Astrocyte (in vitro differentiated cells and primary cell): ENCODE data around the gene ACOX3. TPM values are rescaled to one million over a fixed set of nuclear protein-coding genes. Genes with fewer than 3 reads are reported as not detected.

Experiments
- DNase-seq: peaks from one replicate; pipeline ENCODE4 v3.0.0-alpha.2; 2010; ENCODE audit warnings: low read depth
- FAIRE-seq: peaks from 2 replicates; lab custom pipeline; 2011; peaks lifted over from hg19 to GRCh38; lab: Jason Lieb, UNC
- H2AFZ ChIP-seq: 2 replicates; pipeline ENCODE4 v1.6.0; 2012; ENCODE audit warnings: low read depth, low read length, inconsistent platforms
- H3K27ac ChIP-seq: 2 replicates; pipeline ENCODE4 v1.5.1; 2011; ENCODE audit warnings: low read depth, low read length, inconsistent platforms
- H3K27me3 ChIP-seq: 2 replicates; pipeline ENCODE4 v1.6.0; 2011; ENCODE audit warnings: low read length, inconsistent platforms; ENCODE audit not compliant: insufficient read depth
- H3K36me3 ChIP-seq: 2 replicates; pipeline ENCODE4 v1.5.1; 2011; ENCODE audit warnings: low read length, inconsistent platforms; ENCODE audit not compliant: insufficient read depth
- H3K4me1 ChIP-seq: 2 replicates; pipeline ENCODE4 v1.5.1; 2011; ENCODE audit warnings: low read length, inconsistent platforms; ENCODE audit not compliant: insufficient read depth
- H3K4me2 ChIP-seq: 2 replicates; pipeline ENCODE4 v1.6.0; 2012; ENCODE audit warnings: low read length, inconsistent platforms
- H3K4me3 ChIP-seq: 2 replicates; pipeline ENCODE4 v1.5.1; 2011; ENCODE audit warnings: low read depth, mild to moderate bottlenecking, low read length, inconsistent platforms; ENCODE audit not compliant: insufficient read depth
- H3K79me2 ChIP-seq: 2 replicates; pipeline ENCODE4 v1.6.0; 2012; ENCODE audit warnings: mild to moderate bottlenecking, low read length, inconsistent platforms; ENCODE audit not compliant: insufficient read depth
- H3K9ac ChIP-seq: 2 replicates; pipeline ENCODE4 v1.6.0; 2012; ENCODE audit warnings: mild to moderate bottlenecking, low read length, inconsistent platforms
- H3K9me3 ChIP-seq: 2 replicates; pipeline ENCODE4 v1.5.1; 2012; ENCODE audit warnings: low read depth, mild to moderate bottlenecking, low read length, inconsistent platforms; ENCODE audit not compliant: insufficient read depth
- H4K20me1 ChIP-seq: 2 replicates; pipeline ENCODE4 v1.6.0; 2012; ENCODE audit warnings: low read length, inconsistent platforms; ENCODE audit not compliant: insufficient read depth
- H3K27ac Mint-ChIP-seq: one replicate; pipeline ENCODE4 v1.8.0; 2021; ENCODE audit warnings: mild to moderate bottlenecking, mixed read lengths; ENCODE audit not compliant: unreplicated experiment
- H3K27me3 Mint-ChIP-seq: one replicate; pipeline ENCODE4 v1.8.0; 2021; ENCODE audit warnings: low read depth, mixed read lengths; ENCODE audit not compliant: unreplicated experiment
- H3K36me3 Mint-ChIP-seq: one replicate; pipeline ENCODE4 v1.8.0; 2021; ENCODE audit warnings: low read depth, mixed read lengths; ENCODE audit not compliant: unreplicated experiment
- H3K4me1 Mint-ChIP-seq: one replicate; pipeline ENCODE4 v1.8.0; 2021; ENCODE audit warnings: low read depth, mixed read lengths; ENCODE audit not compliant: unreplicated experiment
- H3K4me3 Mint-ChIP-seq: one replicate; pipeline ENCODE4 v1.8.0; 2021; ENCODE audit warnings: mild to moderate bottlenecking, moderate library complexity, mixed read lengths; ENCODE audit not compliant: unreplicated experiment
- H3K9me3 Mint-ChIP-seq: one replicate; pipeline ENCODE4 v1.8.0; 2021; ENCODE audit warnings: mild to moderate bottlenecking, mixed read lengths; ENCODE audit not compliant: unreplicated experiment
- CTCF ChIP-seq: IDR thresholded peaks from 2 replicates; pipeline ENCODE4 v1.5.1; 2011; ENCODE audit warnings: low read depth, mild to moderate bottlenecking, inconsistent platforms, low read length, moderate library complexity; ENCODE audit not compliant: insufficient read depth
- EZH2 ChIP-seq: IDR thresholded peaks from 2 replicates; pipeline ENCODE4 v1.6.1; 2012; ENCODE audit warnings: mild to moderate bottlenecking, low read length, inconsistent platforms; ENCODE audit not compliant: insufficient read depth
- total RNA-seq: library from RNA; stranded (reverse); gene quantifications from 2 replicates; pipeline ENCODE4 v1.2.1, GENCODE V29; 2021

Gene ACOX3
- total RNA-seq, 1 donor from 2014 or later: 45.6 TPM

GRCh38 chr4:8417071-8417614 lies 23.4 kb downstream of the ACOX3 start:
- peaks cover 13% of the 10 kb centered on the region for H3K36me3 ChIP-seq
- peaks cover 3% of the 10 kb centered on the region for H3K9me3 Mint-ChIP-seq
- no peak overlapping the region for H3K27ac Mint-ChIP-seq

GRCh38 chr4:8414377-8414776 lies 26.1 kb downstream of the ACOX3 start:
- no peaks in the 10 kb centered on the region for H3K27me3 ChIP-seq
- no peak overlapping the region for H3K4me2 ChIP-seq
- no peaks in the 10 kb centered on the region for H3K9me3 ChIP-seq
- no peak overlapping the region for H3K27ac ChIP-seq
- peaks cover 77% of the 10 kb centered on the region for H4K20me1 ChIP-seq
- Mint-ChIP-seq H3K27ac (no peak overlapping the region), H3K4me3 (no peak overlapping the region), H3K9me3 (no peaks in the 10 kb centered on the region), H3K36me3 (peaks cover 42% of the 10 kb centered on the region), H3K27me3 (no peaks in the 10 kb centered on the region), H3K4me1 (peaks cover 7% of the 10 kb centered on the region)
- TF ChIP-seq EZH2 (no peak), CTCF (no peak)
- DNase-seq (no peak), FAIRE-seq (no peak)
- peaks cover 13% of the 10 kb centered on the region for H3K36me3 ChIP-seq
- peaks cover 18% of the 10 kb centered on the region for H3K79me2 ChIP-seq
- H3K4me3 ChIP-seq: no peak overlapping the region
- H2AFZ ChIP-seq: no peak overlapping the region
- H3K9ac ChIP-seq: no peak overlapping the region
- no peaks in the 10 kb centered on the region for H3K4me1 ChIP-seq

More at GRCh38 chr4:8417071-8417614, 23.4 kb downstream of the ACOX3 start:
- H3K4me2 ChIP-seq: no peak overlapping the region
- no peak overlapping the region for H3K27ac ChIP-seq
- no peaks in the 10 kb centered on the region for H3K27me3 ChIP-seq
- peaks cover 11% of the 10 kb centered on the region for H3K4me1 Mint-ChIP-seq
- peaks cover 67% of the 10 kb centered on the region for H4K20me1 ChIP-seq
- FAIRE-seq (no peak), DNase-seq (no peak)
- H3K9me3 ChIP-seq: no peaks in the 10 kb centered on the region
- peaks cover 43% of the 10 kb centered on the region for H3K36me3 Mint-ChIP-seq
- no peak overlapping the region for H3K9ac ChIP-seq
- H3K79me2 ChIP-seq: peaks cover 20% of the 10 kb centered on the region
- H3K4me3 ChIP-seq: no peak overlapping the region
- no peak overlapping the region for H3K4me3 Mint-ChIP-seq
- no peaks in the 10 kb centered on the region for H3K4me1 ChIP-seq
- no peak for TF ChIP-seq CTCF
- no peak for TF ChIP-seq EZH2
- H2AFZ ChIP-seq: no peak overlapping the region
- no peaks in the 10 kb centered on the region for H3K27me3 Mint-ChIP-seq

- H3K36me3 Mint-ChIP-seq: peaks cover 51% of the 10 kb centered on the region
- H3K4me1 ChIP-seq: no peaks in the 10 kb centered on the region
- no peak overlapping the region for H3K4me2 ChIP-seq
- no peak overlapping the region for H3K4me3 Mint-ChIP-seq
- FAIRE-seq (no peak), DNase-seq (no peak)
- H3K79me2 ChIP-seq: peaks cover 6% of the 10 kb centered on the region
- no peaks in the 10 kb centered on the region for H3K9me3 ChIP-seq
- no peak for TF ChIP-seq EZH2
- TF ChIP-seq CTCF: no peak
- H3K27me3 Mint-ChIP-seq: no peaks in the 10 kb centered on the region
- H3K27ac Mint-ChIP-seq: no peak overlapping the region
- H3K27ac ChIP-seq: no peak overlapping the region
- no peaks in the 10 kb centered on the region for H3K27me3 ChIP-seq
- no peak overlapping the region for H3K9ac ChIP-seq
- H3K4me3 ChIP-seq: no peak overlapping the region
- H4K20me1 ChIP-seq: peaks cover 64% of the 10 kb centered on the region
- H3K4me1 Mint-ChIP-seq: peaks cover 9% of the 10 kb centered on the region
- H3K9me3 Mint-ChIP-seq: no peaks in the 10 kb centered on the region
- peaks cover 13% of the 10 kb centered on the region for H3K36me3 ChIP-seq
- no peak overlapping the region for H2AFZ ChIP-seq
These were observed 28.2 kb downstream of the ACOX3 start for GRCh38 chr4:8412288-8412687.
